ENCODE results near the gene ACAA2.
A peak's percentile ranks its signal among the peaks of the same experiment; 100 is the strongest.

ACAA2 gene

DNA sequence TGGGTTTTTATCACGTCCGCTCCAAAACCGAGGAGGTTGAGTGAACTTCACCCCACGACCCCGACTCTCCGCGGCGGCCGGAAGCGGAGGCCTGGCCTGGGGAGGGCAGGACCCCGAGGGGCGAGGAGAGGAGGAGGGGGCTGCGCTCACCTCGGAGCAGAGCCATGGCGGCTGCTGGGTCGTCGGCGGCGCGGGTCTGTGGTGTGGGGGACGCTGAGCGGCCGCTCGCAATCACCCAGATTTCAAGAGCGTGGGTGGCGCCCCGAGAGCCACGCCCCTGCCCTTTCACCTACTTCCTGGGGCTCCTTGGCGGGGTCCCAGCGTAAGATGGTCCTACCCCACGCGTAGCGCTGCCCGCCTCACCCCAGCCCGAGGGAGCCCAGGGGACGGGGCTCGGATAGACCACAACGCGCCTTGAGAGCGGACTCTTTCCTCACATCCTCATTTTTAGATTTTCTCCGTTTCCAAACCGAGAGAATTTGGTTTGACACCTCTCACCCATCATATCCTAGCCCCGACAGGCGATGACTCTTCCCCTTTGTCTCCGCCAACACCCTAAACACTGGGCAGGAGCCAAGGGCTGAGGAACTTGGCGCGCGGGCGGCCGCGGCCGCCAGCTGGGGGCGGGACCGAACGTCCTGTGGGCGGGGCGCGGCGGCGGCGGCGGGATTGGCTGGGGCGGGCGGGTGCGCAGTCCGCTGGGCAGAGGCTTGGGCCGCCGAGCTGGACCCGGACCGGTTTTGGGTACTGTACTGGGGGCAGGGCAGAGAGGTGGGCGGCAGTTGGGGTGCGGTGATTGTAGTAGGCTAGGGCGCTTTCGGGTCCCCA is at the start of gene ACAA2:
ACAA2 (minus strand) TSS at position 215 of the 828 bp plus-strand sequence; CDS start at position 166, 49 bp downstream.
- peak; percentile 78 for DNase-seq

DNA sequence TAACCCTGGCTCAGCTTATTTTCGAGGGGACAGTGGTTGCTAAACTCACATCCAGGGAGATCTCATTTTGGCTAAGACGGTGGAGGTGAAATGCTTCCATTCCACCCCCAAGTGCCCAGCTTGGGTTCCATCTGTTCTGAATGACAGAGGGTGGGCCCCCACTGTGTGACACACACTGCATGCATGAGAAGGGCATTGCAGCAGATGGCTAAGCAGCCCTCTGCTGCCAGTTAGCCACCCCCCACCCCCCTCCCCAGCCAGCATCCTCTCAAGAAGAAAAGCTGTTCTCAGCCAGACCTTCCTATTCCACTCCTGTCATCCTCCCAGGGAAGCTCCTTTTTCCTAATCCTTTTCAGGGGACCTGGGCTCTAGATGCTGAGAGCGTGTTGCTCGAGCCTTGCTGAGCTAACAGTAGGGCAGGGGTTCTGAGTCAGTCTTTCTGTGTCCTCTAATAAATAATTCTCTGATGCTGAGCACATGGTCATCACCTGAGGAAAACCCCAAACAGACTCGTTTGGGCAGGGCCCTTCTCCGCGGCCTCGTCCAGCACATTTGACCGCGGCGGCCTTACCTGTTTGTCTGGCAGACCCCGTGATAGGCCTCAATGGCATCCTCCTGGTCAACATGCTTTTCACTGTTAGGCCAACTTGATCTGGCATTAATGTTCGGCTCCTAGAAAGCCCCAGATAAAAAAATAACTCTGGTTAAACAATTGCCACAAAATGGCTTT is 49.5 kb upstream of the ACAA2 start:
- no peak for DNase-seq

DNA sequence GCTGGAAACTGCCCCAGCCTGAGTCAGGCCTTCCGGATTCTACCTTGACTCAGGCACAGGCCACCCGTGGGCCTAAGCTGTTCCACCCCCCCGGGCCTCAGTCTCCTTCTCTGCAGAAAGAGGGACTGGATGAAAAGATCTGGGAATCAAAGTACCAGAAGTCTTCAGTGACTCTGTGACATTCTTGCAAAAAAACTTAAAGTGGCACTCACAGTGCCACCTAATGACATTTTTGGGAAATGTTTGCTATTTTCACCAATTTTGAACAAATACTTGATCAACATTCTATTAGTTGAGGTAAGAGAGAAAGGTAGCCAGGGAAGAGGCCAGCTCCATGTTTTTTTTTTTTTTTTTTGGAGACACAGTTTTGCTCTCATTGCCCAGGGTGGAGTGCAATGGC is 48.3 kb upstream of the ACAA2 start:
- DNase-seq = no peak

GRCh38 chr18:49859725-49860124 is 46.4 kb upstream of the ACAA2 start:
- no peak for DNase-seq

DNA sequence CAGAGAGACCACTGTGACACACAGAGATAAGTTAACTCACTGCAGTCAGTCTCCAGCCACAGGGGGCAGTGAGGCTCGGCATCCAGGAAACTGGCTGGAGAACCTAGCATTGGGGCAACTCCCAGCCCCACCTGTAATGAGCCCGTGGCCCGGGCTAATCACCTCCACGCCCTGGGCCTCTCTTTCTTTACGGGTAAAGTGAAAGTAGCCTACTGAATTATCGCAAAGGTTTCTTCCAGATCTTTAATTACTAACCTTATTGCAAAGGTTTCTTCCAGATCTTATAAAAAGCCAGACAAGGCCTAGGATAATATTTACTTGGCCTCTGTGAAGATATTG is 45.7 kb upstream of the ACAA2 start:
- DNase-seq = no peak

GRCh38 chr18:49858309-49859020 is 45.1 kb upstream of the ACAA2 start:
- peak; percentile 34 for DNase-seq

DNA sequence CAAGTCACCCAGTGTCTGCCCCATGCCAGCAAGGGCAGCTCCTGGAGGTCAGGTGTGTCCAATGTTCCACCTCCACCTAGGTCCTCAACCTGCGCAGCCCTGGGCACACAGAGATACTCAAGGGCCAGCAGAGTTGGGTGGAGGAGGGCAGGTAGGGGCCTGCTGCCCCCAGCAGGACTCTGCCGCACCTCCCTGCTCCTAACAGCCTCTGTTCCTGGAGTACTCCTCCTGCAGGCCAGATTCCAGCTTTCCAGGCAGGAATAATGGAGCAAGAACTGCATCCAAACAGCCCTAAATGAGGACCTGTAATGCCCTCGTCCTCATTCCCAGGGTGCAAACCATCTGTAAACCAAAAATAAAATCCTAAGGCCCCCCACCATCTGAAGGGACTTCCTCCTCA is 44.4 kb upstream of the ACAA2 start:
- DNase-seq = no peak

DNA sequence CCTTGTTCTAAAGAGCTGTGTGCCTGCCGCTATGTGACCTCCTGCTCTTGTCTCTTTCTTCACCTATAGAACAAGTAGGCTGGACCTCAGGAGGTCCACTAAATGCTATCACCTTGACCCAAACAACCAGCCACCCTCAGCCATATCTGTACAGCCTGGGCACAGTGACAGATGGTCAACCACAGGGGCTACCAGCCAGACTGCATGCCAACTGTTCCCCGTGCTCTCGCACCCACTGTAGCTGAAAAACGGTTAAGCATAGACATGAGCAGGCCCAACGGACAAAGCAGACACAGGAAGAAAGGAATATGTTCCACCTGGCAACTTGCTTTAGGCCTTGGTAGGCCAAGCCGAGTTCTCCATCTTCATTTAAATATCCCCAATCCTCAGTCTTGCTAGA is 43.2 kb upstream of the ACAA2 start:
- DNase-seq = no peak

GRCh38 chr18:49855711-49856415 is 42.5 kb upstream of the ACAA2 start:
- no peak for DNase-seq

GRCh38 chr18:49854681-49855080 is 41.3 kb upstream of the ACAA2 start:
- DNase-seq = no peak

- no peak for DNase-seq
Measured at GRCh38 chr18:49853436-49853835, 40.1 kb upstream of the ACAA2 start.

DNA sequence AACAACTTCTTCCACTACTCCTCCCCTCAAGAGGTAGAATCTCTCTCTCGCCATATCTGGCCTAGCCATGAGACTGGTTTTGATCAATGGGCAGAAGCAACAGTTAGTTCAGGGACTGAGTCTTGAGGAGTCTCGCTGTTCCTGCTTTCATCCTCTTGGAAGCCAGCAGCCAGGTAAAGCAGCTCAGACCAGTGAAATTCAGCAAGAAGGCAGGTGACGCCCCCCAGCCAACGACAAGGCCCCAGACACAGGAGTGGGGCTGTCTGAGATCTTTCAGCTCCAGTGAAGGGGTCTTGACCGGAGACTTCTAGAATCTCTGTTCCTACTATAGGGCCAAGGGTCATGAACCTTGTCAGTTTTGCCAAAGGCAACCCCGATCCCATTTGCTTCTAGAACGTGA is 39.7 kb upstream of the ACAA2 start:
- DNase-seq = no peak

GRCh38 chr18:49851624-49852023 is 38.3 kb upstream of the ACAA2 start:
- no peak for DNase-seq

DNA sequence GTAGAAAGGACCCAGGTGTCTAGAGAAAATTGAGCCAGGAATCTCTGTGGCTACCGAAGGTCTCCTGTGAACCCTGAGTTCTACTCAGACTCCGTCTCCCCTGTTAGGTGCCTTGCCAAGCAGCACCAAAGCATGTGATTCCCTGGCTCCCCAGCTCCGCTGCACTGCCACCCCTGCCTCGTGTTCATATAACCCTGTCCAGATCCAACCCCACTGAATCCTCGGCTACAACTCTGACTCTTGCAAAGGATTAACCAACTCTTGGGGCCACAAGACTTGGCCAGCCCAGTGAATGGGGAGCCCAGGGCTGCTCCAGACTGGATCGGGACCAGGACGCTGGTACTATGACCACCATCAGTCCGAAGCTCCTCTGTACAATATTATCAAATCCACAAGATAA is 37.3 kb upstream of the ACAA2 start:
- DNase-seq = no peak

GRCh38 chr18:49849331-49850217 is 36.2 kb upstream of the ACAA2 start:
- no peak for DNase-seq

- DNase-seq = no peak
Measured at GRCh38 chr18:49848115-49848514, 34.8 kb upstream of the ACAA2 start.

- no peak for DNase-seq
Measured at GRCh38 chr18:49847524-49847923, 34.2 kb upstream of the ACAA2 start.

- DNase-seq = no peak
Measured at GRCh38 chr18:49846718-49847470, 33.6 kb upstream of the ACAA2 start.

- DNase-seq = no peak
Measured at GRCh38 chr18:49846361-49846662, 33.0 kb upstream of the ACAA2 start.

DNA sequence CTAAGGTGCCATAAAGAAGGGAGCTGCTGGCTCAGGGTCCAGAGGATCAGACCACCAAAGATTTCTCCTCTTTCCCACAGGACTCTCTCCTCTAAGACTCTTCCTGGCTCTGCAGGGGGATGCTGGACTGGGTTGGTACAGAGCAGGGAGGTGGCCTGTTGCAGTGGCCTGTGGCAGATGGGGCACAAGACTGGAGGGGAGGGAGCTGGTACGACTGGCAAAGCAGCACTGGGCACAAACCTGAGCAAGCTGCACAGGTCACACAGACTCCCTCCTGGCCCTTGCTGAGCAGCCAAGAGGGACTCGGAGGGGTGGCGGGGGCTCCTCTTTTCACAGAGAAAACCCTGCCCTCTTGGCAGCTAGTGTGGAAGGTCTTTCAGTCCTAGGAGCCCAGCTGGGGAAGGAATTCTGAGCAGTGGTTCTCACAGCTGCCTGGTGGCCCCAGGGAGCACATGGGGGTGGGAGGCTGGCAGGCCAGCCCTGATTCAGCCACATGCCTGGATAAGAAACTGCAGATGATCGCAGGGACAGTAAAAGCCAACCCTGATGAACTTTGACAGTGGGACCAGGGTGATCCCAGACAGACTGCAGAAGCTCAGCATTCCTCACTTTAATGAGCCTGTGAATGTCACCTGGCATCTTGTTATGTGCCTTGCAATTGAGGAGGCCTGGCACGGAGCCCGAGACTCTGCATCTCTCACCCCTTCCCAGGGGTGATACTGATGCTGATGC is 32.5 kb upstream of the ACAA2 start:
- no peak for DNase-seq

GRCh38 chr18:49844903-49845302 is 31.6 kb upstream of the ACAA2 start:
- no peak for DNase-seq

All from activated effector memory CD4-positive, alpha-beta T cell treated with Interleukin-2 at 50 U/mL for 16 hours (primary cell).